Brain microvascular endothelial cell (primary cell): ENCODE results near the gene HK2.

Experiments
- DNase-seq: peaks from one replicate; pipeline ENCODE4 v3.0.0-alpha.2; 2020
- H3K27ac ChIP-seq: fragments of 250-450 bp; sonication (Bioruptor Pico); 2 replicates; pipeline ENCODE4 v1.5.1; 2020; ENCODE audit warnings: mild to moderate bottlenecking, moderate library complexity
- H3K27me3 ChIP-seq: fragments of 250-450 bp; sonication (Bioruptor Pico); replicated peaks from 2 replicates; pipeline ENCODE4 v1.5.1; 2020; ENCODE audit warnings: mild to moderate bottlenecking
- H3K36me3 ChIP-seq: fragments of 250-450 bp; sonication (Bioruptor Pico); replicated peaks from 2 replicates; pipeline ENCODE4 v1.5.1; 2020; ENCODE audit warnings: mild to moderate bottlenecking
- H3K4me3 ChIP-seq: 2 replicates; pipeline ENCODE4 v1.5.1; 2011; ENCODE audit warnings: low read depth, mild to moderate bottlenecking, control low read depth, low read length, moderate library complexity
- in situ Hi-C: cut with HindIII; loops from 2 replicates; pipeline ENCODE4 v1.10.0; 2017; ENCODE audit warnings: low sequenced_read_pairs, low pct_ligation_motif_present
- TF ChIP-seq, protein P1 (sequence below): IDR thresholded peaks from 2 replicates; pipeline ENCODE4 v1.5.1; 2011; ENCODE audit warnings: low read depth, mild to moderate bottlenecking, moderate library complexity, low read length, control low read depth, inconsistent platforms; ENCODE audit errors: missing control alignments

The HK2 gene

DNA sequence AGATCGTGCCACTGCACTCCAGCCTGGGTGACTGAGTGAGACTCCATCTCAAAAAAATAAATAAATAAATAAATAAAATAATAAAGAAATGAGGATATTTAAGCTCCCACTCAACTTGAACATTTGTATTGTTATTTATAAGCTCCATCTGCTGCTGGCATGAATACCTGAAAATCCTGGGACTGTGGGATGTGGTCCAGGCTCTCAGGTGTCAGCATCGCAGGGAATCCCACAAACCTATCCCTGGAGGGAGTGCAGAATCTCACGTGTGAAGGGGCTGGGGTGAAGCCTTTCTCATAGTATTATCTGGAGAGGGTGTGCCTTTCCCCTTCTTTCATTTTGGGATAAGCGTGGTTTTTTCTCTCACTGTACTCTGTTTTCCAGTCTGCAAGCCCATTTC, 77.1 kb downstream of the HK2 start:
- no peak for DNase-seq
- Histone ChIP-seq H3K27ac (no peak overlapping the region), H3K36me3 (no peaks in the 10 kb centered on the region), H3K27me3 (no peaks in the 10 kb centered on the region), H3K4me3 (no peak overlapping the region)
- TF ChIP-seq, protein P1, sequence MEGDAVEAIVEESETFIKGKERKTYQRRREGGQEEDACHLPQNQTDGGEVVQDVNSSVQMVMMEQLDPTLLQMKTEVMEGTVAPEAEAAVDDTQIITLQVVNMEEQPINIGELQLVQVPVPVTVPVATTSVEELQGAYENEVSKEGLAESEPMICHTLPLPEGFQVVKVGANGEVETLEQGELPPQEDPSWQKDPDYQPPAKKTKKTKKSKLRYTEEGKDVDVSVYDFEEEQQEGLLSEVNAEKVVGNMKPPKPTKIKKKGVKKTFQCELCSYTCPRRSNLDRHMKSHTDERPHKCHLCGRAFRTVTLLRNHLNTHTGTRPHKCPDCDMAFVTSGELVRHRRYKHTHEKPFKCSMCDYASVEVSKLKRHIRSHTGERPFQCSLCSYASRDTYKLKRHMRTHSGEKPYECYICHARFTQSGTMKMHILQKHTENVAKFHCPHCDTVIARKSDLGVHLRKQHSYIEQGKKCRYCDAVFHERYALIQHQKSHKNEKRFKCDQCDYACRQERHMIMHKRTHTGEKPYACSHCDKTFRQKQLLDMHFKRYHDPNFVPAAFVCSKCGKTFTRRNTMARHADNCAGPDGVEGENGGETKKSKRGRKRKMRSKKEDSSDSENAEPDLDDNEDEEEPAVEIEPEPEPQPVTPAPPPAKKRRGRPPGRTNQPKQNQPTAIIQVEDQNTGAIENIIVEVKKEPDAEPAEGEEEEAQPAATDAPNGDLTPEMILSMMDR, result no peak
- in situ Hi-C loops, result no loop called here

DNA sequence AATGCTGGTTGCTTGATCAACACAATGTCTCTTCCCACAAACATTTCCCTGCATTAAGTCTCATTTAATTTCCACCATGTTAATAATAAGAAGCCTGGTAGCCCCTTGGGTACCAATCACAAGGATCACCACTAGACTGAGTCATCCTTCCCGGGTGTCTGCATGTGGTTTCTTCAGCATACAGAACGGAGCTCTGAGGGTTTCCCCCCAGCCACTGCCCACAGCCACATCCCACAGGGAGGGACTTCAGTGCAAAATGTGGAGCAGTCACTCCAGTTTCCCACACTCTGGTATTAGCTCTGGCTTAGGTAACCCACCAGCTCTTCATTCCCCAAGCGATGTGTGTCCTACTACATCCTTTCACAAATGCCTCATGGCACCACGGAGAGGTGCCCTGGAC, 81.8 kb downstream of the HK2 start:
- H3K4me3 ChIP-seq, result no peak overlapping the region
- no peak overlapping the region for H3K27ac ChIP-seq
- H3K27me3 ChIP-seq, result no peaks in the 10 kb centered on the region
- in situ Hi-C loops, result no loop called here
- no peaks in the 10 kb centered on the region for H3K36me3 ChIP-seq
- TF ChIP-seq, protein P1, result no peak
- peak; percentile 55 for DNase-seq

DNA sequence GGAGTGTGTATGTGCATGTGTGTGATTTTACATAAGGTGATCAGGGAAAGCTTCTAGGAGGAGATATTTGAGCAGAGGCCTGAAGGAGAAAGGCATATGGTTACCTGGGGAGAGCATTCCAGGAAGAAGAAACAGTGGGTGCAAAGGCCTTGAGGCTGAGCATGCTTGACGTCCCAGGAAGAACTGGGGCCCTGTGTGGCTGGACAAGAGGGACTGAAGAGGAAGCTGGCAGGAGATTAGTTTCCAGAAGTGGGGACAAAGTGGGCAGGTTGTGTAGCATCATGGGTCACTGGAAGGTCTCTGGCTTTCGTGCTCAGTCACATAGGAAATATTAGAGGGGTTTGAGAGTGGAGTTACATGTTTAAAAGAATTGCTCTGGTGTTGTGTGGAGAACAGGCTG, 82.5 kb downstream of the HK2 start:
- Histone ChIP-seq H3K4me3 (no peak overlapping the region), H3K27ac (no peak overlapping the region), H3K27me3 (no peaks in the 10 kb centered on the region), H3K36me3 (no peaks in the 10 kb centered on the region)
- in situ Hi-C loops, result no loop called here
- no peak for DNase-seq
- TF ChIP-seq, protein P1, result no peak

DNA sequence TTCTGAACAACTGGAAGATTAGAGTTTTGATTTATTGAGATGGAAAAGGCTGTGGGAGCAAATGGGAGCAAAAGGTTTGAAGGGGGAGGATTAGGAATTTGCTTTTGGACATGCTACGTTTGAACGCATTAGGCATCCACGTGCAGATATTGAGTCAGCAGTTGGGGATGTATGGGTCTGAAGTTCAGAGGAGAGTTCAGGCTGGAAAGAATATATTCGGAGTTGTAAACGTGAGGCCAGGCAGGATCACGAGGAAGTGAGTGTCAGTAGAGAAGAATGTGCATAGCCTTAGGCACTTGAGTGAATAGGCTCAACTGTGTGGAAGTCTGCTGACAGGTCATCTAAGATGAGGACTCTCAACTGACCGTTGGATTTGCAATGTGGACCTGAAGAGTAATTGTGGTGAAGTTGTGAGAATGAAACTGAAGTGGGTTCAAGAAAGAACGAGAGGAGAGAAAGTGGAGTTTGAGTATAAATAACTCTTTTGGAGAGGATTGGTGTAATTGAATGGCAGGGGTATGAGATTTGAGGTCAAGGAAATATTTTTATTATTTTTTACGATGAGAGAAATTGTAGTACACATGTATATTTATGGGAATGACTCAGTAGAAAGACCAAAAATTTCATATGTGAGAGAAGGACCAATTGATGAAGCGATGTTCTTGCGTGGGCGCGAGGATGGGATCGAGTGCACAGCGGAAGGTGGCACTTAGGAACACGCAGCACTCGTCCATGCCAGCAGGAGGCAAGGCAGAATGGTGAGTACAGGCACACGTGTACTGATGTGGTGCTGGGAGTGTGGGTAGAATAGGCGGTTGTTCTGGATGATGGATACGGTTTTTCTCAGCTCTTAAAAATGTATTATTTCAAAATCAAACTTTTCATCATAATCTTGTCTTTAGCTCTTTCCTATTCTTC, 84.0 kb downstream of the HK2 start:
- H3K27ac ChIP-seq, result no peak overlapping the region
- in situ Hi-C loops, result no loop called here
- H3K36me3 ChIP-seq, result no peaks in the 10 kb centered on the region
- no peaks in the 10 kb centered on the region for H3K27me3 ChIP-seq
- H3K4me3 ChIP-seq, result no peak overlapping the region
- TF ChIP-seq, protein P1, result peak; percentile 18
- DNase-seq, result peak; percentile 55

DNA sequence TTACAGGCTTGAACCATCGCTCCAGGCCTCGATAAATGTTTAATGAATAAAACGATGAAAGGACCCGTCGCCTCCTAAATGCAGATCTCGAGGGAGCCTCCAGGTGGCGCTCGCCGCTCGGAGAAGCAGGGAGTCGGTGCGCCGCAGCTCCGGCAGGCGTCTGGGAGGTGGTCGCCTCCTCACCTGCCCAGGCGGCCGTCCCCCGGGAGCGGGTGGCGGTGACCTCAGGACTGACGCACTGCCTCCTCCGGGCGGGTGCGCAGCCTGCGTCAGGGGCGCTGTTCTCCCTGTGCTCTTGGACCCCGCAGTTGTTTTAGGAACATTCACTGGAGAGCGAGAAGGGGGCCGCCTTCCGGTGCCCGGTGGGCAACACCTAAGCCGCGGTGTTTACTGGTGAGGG, 85.9 kb downstream of the HK2 start:
- TF ChIP-seq, protein P1, result peak; percentile 78
- in situ Hi-C loops, result no loop called here
- Histone ChIP-seq H3K27ac (no peak overlapping the region), H3K36me3 (no peaks in the 10 kb centered on the region), H3K27me3 (no peaks in the 10 kb centered on the region), H3K4me3 (peak overlapping the region; percentile 46)
- peak; percentile 27 for DNase-seq

DNA sequence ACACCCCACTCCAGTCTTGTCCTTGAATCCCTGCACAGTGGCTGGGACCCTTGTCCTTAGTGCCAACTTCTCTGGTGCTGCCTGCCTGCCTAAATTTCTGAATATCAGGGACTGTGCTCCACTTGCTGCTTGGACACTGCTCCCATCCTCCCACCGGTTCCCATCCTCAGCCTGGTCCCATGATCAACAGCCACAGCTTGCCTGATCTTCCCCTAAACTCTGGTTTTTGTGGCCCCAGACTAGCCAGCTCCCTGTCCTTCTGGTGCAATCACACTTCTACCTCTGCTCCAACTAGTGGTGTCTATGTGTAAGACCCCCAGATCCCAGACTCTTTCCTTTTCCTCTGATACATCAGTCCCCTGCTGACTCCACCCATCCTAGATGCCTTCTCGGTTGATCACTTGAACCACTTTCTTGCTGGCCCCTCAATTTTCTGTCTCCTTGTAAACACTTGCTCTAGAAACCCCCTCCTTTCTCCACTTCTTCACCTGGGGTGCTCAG, 87.4 kb downstream of the HK2 start:
- no peaks in the 10 kb centered on the region for H3K27me3 ChIP-seq
- DNase-seq, result no peak

More for the DNA sequence above, 87.4 kb downstream of the HK2 start:
- TF ChIP-seq, protein P1, result no peak
- H3K27ac ChIP-seq, result no peak overlapping the region
- H3K36me3 ChIP-seq, result no peaks in the 10 kb centered on the region
- H3K4me3 ChIP-seq, result no peak overlapping the region
- in situ Hi-C loops, result no loop called here
